ENCODE results near the gene DDX21.

DNA sequence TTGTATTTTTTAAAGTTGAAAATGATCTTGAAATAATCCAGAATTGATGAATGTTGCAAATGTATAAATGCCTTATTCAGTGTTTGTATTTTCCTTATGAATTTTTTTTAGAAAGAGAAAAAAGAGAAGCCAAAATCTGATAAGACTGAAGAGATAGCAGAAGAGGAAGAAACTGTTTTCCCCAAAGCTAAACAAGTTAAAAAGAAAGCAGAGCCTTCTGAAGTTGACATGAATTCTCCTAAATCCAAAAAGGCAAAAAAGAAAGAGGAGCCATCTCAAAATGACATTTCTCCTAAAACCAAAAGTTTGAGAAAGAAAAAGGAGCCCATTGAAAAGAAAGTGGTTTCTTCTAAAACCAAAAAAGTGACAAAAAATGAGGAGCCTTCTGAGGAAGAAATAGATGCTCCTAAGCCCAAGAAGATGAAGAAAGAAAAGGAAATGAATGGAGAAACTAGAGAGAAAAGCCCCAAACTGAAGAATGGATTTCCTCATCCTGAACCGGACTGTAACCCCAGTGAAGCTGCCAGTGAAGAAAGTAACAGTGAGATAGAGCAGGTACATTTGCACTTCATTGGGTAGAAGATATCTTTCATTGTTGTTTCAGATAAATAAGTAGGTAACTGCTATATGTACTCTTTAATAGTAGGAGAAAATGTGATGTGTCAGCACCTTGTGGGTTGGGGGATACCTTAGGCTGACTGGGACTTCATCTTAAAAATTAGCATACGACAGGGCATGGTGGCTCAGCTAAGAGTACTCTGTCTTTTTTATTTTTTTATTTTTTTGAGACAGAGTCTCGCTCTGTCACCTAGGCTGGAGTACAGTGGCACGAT, 3.9 kb downstream of the DDX21 start:
- TF ChIP-seq, protein P1, sequence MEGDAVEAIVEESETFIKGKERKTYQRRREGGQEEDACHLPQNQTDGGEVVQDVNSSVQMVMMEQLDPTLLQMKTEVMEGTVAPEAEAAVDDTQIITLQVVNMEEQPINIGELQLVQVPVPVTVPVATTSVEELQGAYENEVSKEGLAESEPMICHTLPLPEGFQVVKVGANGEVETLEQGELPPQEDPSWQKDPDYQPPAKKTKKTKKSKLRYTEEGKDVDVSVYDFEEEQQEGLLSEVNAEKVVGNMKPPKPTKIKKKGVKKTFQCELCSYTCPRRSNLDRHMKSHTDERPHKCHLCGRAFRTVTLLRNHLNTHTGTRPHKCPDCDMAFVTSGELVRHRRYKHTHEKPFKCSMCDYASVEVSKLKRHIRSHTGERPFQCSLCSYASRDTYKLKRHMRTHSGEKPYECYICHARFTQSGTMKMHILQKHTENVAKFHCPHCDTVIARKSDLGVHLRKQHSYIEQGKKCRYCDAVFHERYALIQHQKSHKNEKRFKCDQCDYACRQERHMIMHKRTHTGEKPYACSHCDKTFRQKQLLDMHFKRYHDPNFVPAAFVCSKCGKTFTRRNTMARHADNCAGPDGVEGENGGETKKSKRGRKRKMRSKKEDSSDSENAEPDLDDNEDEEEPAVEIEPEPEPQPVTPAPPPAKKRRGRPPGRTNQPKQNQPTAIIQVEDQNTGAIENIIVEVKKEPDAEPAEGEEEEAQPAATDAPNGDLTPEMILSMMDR (IDR thresholded peaks at IDR 0.05) = no peak
- TF ChIP-seq ZFX (IDR thresholded peaks at IDR 0.05; ENCODE audit: borderline replicate concordance) = no peak
